Measurements from ENCODE around the gene LHX6.
A peak's percentile ranks its signal among the peaks of the same experiment; 100 is the strongest.

LHX6 gene

DNA sequence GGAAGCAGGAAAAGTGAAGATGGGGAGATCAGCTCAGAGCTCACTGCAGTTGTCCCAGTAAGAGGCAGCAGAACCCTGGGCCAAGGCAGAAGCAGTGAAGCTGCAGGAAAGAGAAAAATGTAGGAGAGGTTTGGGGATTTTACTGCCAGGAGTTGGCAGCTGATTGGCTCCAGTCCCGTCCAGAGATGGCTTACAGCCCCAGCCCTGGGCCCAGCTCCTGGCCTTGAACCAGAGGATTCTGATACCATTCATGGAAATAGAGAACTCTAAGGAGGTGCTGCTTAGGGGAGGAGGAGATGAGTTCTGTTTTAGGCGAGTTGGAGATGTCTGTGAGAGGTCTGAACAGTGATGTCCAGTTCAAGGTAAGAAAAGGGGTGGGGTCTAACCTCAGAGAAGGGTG, 64.5 kb downstream of the LHX6 start:
- H3K27me3 ChIP-seq (ENCODE audit: low read depth, low read length), result peaks cover 25% of the 10 kb centered on the region; the same call in 1 of the 2 replicates
- no peak overlapping the region for H2AFZ ChIP-seq (ENCODE audit: low read depth, low read length)
- H3K27ac ChIP-seq (ENCODE audit: low read length), result no peak overlapping the region
- TF ChIP-seq, protein P1, sequence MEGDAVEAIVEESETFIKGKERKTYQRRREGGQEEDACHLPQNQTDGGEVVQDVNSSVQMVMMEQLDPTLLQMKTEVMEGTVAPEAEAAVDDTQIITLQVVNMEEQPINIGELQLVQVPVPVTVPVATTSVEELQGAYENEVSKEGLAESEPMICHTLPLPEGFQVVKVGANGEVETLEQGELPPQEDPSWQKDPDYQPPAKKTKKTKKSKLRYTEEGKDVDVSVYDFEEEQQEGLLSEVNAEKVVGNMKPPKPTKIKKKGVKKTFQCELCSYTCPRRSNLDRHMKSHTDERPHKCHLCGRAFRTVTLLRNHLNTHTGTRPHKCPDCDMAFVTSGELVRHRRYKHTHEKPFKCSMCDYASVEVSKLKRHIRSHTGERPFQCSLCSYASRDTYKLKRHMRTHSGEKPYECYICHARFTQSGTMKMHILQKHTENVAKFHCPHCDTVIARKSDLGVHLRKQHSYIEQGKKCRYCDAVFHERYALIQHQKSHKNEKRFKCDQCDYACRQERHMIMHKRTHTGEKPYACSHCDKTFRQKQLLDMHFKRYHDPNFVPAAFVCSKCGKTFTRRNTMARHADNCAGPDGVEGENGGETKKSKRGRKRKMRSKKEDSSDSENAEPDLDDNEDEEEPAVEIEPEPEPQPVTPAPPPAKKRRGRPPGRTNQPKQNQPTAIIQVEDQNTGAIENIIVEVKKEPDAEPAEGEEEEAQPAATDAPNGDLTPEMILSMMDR (IDR thresholded peaks at IDR 0.05; ENCODE audit: low read depth, low read length), result no peak
- TF ChIP-seq EZH2phosphoT487 (IDR thresholded peaks at IDR 0.05; ENCODE audit: low read depth), result no peak
- H3K4me1 ChIP-seq (ENCODE audit: low read length), result no peaks in the 10 kb centered on the region
- H3K79me2 ChIP-seq (ENCODE audit: low read length), result peaks cover 3% of the 10 kb centered on the region
- H3K36me3 ChIP-seq (replicated peaks; ENCODE audit: low read depth, low read length), result no peaks in the 10 kb centered on the region
- H3K9ac ChIP-seq (ENCODE audit: low read length), result no peak overlapping the region
- H4K20me1 ChIP-seq (ENCODE audit: insufficient read depth, low read length), result no peaks in the 10 kb centered on the region
- peaks cover 6% of the 10 kb centered on the region for H3K9me3 ChIP-seq (ENCODE audit: insufficient read depth, low read length)
- no peak overlapping the region for H3K4me3 ChIP-seq (ENCODE audit: low read length)
- H3K4me2 ChIP-seq (ENCODE audit: low read length), result no peak overlapping the region

- peaks cover 6% of the 10 kb centered on the region for H3K9me3 ChIP-seq (ENCODE audit: insufficient read depth, low read length)
- no peak overlapping the region for H3K4me2 ChIP-seq (ENCODE audit: low read length)
- H3K27ac ChIP-seq (ENCODE audit: low read length), result no peak overlapping the region
- H2AFZ ChIP-seq (ENCODE audit: low read depth, low read length), result no peak overlapping the region
- no peak overlapping the region for H3K9ac ChIP-seq (ENCODE audit: low read length)
- TF ChIP-seq EZH2phosphoT487 (IDR thresholded peaks at IDR 0.05; ENCODE audit: low read depth), result no peak
- TF ChIP-seq, protein P1 (IDR thresholded peaks at IDR 0.05; ENCODE audit: low read depth, low read length), result no peak
- H3K36me3 ChIP-seq (replicated peaks; ENCODE audit: low read depth, low read length), result no peaks in the 10 kb centered on the region
- H3K4me3 ChIP-seq (ENCODE audit: low read length), result no peak overlapping the region
- peaks cover 18% of the 10 kb centered on the region; the same call in 1 of the 2 replicates for H3K27me3 ChIP-seq (ENCODE audit: low read depth, low read length)
- H4K20me1 ChIP-seq (ENCODE audit: insufficient read depth, low read length), result no peaks in the 10 kb centered on the region
- H3K79me2 ChIP-seq (ENCODE audit: low read length), result peaks cover 18% of the 10 kb centered on the region
- H3K4me1 ChIP-seq (ENCODE audit: low read length), result peaks cover 7% of the 10 kb centered on the region; the same call in 1 of the 2 replicates
Observed at GRCh38 chr9:122162415-122162814, 66.3 kb downstream of the LHX6 start.

DNA sequence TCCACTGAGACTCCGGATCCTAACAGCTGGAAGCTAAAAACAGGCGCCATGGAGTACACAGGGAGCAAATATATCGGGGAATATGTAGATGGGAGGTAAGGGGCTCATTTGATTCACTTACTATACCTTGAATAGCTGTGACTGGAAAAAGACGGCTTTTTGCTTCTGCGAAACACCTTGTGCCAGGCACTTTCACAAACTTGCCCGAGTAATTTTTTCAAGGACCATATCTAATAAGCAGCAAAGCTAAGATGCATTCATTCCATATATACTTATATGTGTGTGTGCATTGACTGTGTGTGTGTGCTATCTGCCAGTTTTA, 68.9 kb downstream of the LHX6 start:
- Histone ChIP-seq H3K79me2 (ENCODE audit: low read length) (peaks cover 37% of the 10 kb centered on the region), H3K9me3 (ENCODE audit: insufficient read depth, low read length) (peaks cover 6% of the 10 kb centered on the region), H3K27me3 (ENCODE audit: low read depth, low read length) (peaks cover 7% of the 10 kb centered on the region; the same call in 1 of the 2 replicates), H3K36me3 (replicated peaks; ENCODE audit: low read depth, low read length) (no peaks in the 10 kb centered on the region), H3K27ac (ENCODE audit: low read length) (no peak overlapping the region), H3K9ac (ENCODE audit: low read length) (0 out of 2 replicates have a peak overlapping the region, but pooled peaks have one; percentile 87), H3K4me3 (ENCODE audit: low read length) (peak overlapping the region; percentile 94), H3K4me1 (ENCODE audit: low read length) (peaks cover 7% of the 10 kb centered on the region; the same call in 1 of the 2 replicates), H3K4me2 (ENCODE audit: low read length) (peak overlapping the region; percentile 76), H4K20me1 (ENCODE audit: insufficient read depth, low read length) (no peaks in the 10 kb centered on the region), H2AFZ (ENCODE audit: low read depth, low read length) (peak overlapping the region; percentile 96)
- no peak for TF ChIP-seq EZH2phosphoT487 (IDR thresholded peaks at IDR 0.05; ENCODE audit: low read depth)
- TF ChIP-seq, protein P1 (IDR thresholded peaks at IDR 0.05; ENCODE audit: low read depth, low read length), result no peak

- Histone ChIP-seq H4K20me1 (ENCODE audit: insufficient read depth, low read length) (no peaks in the 10 kb centered on the region), H3K4me3 (ENCODE audit: low read length) (peak within 1 kb of the TSS; percentile 94), H3K9ac (ENCODE audit: low read length) (peak within 1 kb of the TSS; percentile 87), H3K4me2 (ENCODE audit: low read length) (peak within 1 kb of the TSS; percentile 86), H3K9me3 (ENCODE audit: insufficient read depth, low read length) (peaks cover 6% of the 10 kb centered on the region), H3K79me2 (ENCODE audit: low read length) (peaks cover 42% of the 10 kb centered on the region), H2AFZ (ENCODE audit: low read depth, low read length) (peak within 1 kb of the TSS; percentile 96), H3K27me3 (ENCODE audit: low read depth, low read length) (0 out of 2 replicates have a peak, but pooled peaks cover 3% of the 10 kb centered on the region), H3K36me3 (replicated peaks; ENCODE audit: low read depth, low read length) (no peaks in the 10 kb centered on the region), H3K4me1 (ENCODE audit: low read length) (peaks cover 7% of the 10 kb centered on the region; the same call in 1 of the 2 replicates), H3K27ac (ENCODE audit: low read length) (peak within 1 kb of the TSS; percentile 25)
- TF ChIP-seq, protein P1 (IDR thresholded peaks at IDR 0.05; ENCODE audit: low read depth, low read length), result no peak
- TF ChIP-seq EZH2phosphoT487 (IDR thresholded peaks at IDR 0.05; ENCODE audit: low read depth), result no peak
Observed at GRCh38 chr9:122159026-122159924, 69.5 kb downstream of the LHX6 start, which contains the start of the genes MORN5 and NDUFA8. TSS of gene MORN5 (plus strand) at chr9:122159908. CDS start at chr9:122159973, 65 bp downstream. TSS of gene NDUFA8 (minus strand) at chr9:122159779. CDS start at chr9:122159677, 102 bp downstream.

Measured in OCI-LY3 (cell line).